GM18526 (cell line): ENCODE results near the gene SVEP1.

Experiments used
- POLR2A ChIP-seq: IDR thresholded peaks from 3 replicates; pipeline ENCODE4 v1.6.1; 2011; ENCODE audit not compliant: insufficient read length; ENCODE audit errors: extremely low read depth

Gene SVEP1

GRCh38 chr9:110499608-110500007 is 79.9 kb downstream of the SVEP1 start:
- TF ChIP-seq POLR2A = no peak

DNA sequence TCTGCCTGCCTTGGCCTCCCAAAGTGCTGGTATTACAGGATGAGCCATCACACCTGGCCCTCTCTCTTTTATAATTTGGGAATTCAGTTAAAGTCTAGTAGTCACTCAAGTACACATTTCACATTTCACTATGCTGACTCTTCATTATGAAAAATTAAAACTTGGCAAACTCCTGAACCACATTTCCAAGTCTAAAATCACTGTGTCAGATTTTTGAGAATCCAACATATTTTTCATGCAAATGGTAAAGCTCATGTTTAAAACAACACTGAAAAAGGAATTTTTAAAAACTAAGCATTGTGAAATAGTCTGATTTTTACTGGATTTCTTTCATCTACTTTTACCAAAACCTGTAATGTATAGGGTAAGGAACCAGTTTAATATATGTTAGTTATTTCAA is 92.3 kb downstream of the SVEP1 start:
- no peak for TF ChIP-seq POLR2A

- no peak for TF ChIP-seq POLR2A
Observed at GRCh38 chr9:110486218-110486617, 93.3 kb downstream of the SVEP1 start.

- TF ChIP-seq POLR2A = no peak
Observed at GRCh38 chr9:110479481-110479880, 100.1 kb downstream of the SVEP1 start.

GRCh38 chr9:110476251-110476650 is 103.3 kb downstream of the SVEP1 start:
- no peak for TF ChIP-seq POLR2A

DNA sequence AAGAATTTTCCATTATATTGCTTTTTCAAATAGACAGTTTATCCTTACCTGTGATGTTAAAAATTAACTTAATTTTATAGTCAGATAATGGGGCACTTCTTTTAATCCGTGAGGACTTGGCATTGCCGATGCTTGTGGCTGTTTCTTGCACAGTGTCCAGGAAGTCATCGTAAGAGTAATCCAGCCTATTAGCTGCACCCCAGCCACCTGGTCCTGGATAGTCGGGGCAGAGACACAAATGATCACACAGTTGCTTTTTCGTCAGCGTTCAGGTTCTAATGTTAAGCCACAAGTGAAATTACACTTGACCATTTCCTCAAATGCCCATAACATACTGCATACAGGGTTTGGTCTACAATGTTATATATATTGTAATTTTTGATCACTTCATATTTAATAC is 107.4 kb downstream of the SVEP1 start:
- TF ChIP-seq POLR2A = no peak

DNA sequence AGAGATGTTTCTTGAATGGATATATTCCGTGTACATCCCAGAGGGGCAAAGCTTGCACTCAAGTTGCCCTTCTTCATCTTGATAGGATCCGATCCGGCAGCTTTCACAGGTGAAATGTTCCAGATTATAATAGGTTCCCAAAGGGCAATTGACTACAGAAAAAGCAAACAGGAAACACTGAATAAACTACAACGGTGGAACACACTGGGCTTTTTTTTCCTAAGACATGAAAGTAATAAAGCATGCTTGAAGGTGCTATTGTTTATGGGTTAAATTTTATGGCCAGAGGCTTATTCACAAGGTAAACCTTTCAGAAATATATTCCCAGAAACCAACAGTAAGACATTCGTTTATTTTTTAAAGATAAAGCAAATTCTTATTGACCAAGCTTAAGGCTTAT is 110.6 kb downstream of the SVEP1 start:
- TF ChIP-seq POLR2A = no peak

DNA sequence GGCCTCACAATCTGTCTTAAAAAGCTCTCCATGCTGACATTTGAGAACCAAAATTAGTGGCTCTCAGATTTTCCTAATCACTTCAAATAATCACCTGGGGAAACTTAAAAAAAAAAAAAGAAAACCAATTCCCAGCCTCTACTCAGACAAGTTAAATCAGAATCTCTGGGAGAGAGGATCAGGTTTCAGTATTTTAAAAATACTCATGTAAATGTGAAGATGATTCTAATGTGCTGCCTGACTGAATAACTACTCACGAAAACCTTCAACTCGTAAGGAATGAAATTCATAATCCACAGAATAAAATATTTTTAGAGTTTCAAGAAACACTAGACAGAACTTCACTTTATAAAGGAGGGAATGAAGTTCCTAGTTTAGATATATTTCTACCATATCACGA is 114.4 kb downstream of the SVEP1 start:
- TF ChIP-seq POLR2A = no peak

DNA sequence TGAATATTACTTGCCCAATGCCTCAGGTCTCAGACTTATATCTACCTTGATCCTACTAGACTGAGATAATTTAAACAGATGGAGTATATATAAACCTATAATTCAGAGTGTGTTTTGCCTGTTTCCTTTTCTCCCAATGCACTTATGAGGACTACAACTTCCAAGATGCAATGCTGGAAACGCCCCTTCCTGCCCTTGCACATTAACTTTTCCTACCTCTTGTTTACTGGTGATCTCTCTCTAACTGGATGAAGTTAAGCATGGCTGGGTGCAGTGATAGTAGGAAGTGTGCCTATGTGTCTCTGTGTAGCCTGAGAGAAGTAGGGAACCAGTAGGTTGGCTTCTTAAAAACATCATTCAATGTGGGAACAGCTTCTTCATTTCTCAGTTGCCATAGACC is 115.2 kb downstream of the SVEP1 start:
- no peak for TF ChIP-seq POLR2A

DNA sequence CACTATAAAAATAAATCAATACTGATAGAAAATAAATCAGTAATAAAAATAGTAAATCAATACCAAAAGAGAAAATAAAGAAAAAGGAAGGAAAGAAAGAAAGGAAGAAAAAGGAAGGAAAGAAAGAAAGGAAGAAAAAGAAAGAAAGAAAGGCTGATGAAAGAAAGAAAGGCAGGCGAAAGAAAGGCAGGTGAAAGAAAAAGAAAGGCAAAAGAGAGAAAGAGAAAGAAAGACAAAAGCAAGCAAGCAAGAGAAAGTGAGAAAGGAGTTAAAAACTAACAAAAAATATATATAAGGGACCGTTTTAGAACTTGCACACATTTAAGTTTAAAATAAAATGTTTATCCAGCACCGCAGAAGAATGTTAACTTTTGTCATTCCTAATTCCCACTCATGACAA is 116.0 kb downstream of the SVEP1 start:
- no peak for TF ChIP-seq POLR2A

- TF ChIP-seq POLR2A = no peak
Observed at GRCh38 chr9:110457245-110457644, 122.3 kb downstream of the SVEP1 start.

DNA sequence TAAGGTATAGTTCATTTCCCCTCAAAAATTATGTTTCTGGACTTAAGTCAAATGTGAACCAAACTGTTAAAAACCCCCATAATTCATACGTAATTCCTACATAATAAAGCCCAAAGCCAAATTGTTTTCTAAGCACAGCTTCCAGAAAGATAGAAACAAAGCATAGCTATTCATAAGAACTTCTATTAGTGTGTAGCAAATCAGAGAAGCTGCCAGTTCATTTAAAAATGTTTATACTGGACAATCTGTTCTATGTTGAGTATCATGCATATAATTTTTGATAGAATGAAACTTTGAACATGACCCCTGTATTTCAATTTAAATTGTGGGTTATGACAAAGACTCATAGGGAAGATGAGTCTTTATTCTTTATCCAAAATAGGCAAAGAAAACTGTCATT is 122.9 kb downstream of the SVEP1 start:
- TF ChIP-seq POLR2A = no peak

DNA sequence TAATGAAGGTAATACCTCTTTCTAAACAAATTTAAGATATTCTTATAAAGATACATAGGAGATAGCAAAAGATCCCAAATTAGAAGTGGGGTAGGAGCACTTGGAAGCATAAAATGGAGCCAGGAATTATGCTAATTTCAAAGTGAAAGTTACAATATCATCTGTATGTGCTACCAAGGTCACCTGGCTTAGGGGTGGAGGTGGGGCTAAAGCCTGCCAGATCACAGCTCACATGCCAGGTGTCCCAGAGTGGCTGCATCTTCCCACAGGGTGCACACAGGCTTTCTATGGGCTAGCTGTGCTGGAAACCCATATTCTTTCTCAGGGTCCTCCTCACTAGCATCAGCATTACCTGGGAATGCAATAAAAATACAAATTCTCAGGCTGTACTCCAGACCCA is 123.7 kb downstream of the SVEP1 start:
- TF ChIP-seq POLR2A = no peak

DNA sequence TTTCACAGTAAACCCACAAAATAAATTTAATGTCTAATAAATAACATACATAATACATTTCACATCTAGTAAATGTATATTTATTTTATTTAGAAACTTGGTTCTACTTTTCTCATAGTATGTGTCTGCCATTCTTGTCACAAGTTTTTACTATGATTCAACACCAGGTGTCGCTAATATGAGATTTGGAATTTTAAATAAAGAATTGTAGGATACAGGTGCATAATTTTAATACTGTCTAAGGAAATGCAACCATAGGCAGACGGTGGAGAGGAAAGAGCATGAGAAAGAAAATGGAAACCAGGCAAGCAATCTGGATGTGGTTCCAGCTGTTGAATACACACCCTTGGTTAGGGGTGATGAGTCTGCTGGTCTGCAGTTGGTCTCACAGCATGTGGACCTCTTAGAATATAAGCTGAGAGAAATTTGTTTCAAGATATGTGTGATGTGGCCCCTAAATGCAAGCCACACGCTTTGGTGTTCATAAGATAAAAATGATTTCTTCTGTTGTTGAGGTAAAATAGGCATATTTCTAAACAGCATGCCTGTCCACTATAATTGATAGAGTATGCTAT is 127.2 kb downstream of the SVEP1 start:
- no peak for TF ChIP-seq POLR2A

DNA sequence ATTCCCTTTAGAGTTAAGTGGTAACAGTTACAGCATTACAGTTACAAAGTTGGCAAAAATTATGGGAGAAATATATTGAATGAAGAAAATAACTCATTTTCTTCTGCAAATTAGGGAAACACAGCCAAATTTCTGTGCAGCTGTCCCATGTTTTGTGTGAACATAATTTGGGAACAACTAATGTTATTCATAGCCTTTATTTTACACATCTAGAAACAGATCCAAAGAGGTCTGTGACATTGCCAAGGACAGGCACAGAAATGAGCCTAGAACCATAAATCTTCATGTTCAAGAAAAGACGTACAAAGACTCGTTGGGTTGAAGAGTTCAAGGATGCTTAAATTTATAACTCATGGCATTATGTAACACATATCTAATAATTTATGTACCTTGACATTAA is 127.8 kb downstream of the SVEP1 start:
- TF ChIP-seq POLR2A = no peak

- no peak for TF ChIP-seq POLR2A
Observed at GRCh38 chr9:110447476-110447875, 132.1 kb downstream of the SVEP1 start.

DNA sequence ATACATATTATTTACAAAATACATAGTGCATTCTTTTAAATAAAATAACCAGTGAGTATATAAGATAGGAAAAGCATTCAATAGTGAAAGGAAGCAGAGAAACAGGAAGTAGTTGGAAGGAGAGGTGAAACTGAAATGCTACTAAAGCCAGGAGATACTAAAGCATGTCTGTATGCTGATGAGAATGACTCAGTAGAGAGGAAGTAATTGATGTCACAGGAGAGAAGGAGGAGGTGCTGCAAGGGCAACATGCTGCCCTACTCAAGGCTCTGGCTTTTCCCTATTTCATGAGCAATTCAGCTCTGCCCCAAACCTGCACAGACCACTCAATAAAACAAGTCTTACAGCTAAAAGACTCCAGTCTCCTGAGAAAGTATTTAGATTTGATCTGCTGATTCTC is 133.4 kb downstream of the SVEP1 start:
- TF ChIP-seq POLR2A = no peak

GRCh38 chr9:110444911-110445310 is 134.6 kb downstream of the SVEP1 start:
- no peak for TF ChIP-seq POLR2A
